Measurements from ENCODE around the gene ARV1.

ARV1 gene

GRCh38 chr1:230978491-230979388, at the start of gene ARV1, which contains the start of gene TTC13:
TSS of gene ARV1 (plus strand) at chr1:230979094. CDS start at chr1:230979106, 12 bp downstream.
TSS of gene TTC13 (minus strand) at chr1:230978861. CDS start at chr1:230978830, 31 bp downstream.
- peak; percentile 99 for DNase-seq

DNA sequence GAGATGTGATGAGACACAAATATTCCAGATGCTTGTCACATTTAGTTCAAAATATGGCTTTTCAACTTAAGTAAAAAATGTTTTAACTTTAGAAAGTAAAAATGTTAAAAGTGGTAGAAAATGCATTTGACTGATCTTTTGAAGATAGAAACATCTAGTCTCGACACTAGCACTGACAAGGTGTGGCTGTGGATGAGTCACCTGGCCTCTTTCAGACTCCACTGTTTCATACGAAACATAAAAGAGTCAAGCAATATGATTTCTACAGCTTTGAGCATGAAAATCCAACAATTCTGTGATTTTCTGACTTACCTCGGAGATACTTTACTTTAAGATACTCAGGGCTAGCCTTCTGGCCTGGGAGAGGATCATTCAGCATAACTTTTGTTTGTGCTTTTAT, 47.9 kb upstream of the ARV1 start:
- no peak for DNase-seq

DNA sequence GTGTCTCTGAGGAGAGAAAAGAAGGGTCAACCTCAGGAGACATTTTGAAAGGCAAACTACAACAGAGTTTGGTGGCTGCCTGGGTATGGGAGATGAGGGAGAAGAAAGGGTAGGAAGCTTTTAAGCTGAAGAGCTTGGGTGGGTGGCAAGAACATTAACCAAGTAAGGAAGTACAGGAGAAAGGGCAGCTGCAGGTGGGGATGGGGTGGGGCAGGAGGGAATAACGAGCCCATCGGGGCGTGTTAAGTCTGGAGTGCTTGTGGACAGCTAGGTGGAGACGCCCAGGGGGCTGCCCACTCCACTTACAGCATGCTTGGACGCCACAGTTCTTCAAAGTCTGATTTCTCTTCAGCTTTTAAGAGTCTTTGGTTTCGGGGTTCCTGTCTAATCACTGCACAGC, 43.0 kb upstream of the ARV1 start:
- no peak for DNase-seq

- no peak for DNase-seq
Measured at GRCh38 chr1:230936475-230936874, 42.4 kb upstream of the ARV1 start.

GRCh38 chr1:230937371-230937770, 41.5 kb upstream of the ARV1 start:
- no peak for DNase-seq

- DNase-seq, result no peak
Measured at GRCh38 chr1:230938924-230939368, 39.9 kb upstream of the ARV1 start.

DNA sequence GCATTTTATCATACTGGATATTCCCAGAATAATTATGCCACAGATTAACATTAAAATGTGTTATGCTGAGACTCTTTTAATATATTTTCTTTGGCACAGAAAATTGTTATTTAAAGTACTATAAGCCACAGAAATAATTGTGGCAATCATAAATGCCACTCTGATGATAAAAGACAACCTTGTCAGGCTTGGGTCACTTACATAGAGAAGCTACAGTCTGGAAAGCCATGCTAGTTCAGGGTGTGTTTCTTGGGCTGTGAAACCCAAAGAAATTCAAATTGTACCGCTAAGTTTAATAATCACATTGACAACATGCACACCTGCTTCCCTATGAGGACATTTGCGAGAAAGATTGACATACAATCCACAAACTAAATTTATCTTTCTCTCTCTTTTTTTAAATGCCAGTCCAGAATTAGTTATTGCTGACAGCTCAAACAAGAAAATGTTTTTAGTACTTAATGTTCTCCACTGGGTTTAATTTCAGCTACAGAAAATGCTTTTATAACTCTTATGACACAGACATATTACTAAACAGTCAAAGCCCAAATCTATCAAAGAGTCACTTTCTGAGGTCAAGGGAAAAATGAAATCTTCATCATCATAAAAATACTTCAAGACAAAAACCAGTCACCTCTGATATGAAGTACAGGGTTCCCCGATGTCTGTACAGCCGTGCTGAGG, 38.9 kb upstream of the ARV1 start:
- no peak for DNase-seq

DNA sequence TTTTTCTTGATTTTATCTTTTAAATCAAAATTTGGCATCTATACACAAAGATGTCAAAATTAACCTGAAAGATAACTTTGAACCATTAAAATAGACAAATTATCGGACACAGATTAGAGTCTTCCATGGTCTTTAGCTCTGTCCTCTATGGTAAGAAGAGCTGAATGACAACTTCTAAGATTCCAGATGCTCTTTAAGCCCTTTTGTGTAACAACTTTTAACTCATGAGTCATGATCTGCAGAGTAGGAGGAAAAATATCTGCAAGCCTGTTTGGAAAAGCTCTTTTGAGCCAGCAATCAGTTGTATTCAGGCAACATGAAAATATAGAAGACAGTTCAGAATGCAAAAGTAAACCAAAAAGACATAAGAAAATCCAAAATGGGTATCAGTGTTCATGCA, 38.0 kb upstream of the ARV1 start:
- no peak for DNase-seq

- DNase-seq, result no peak
Measured at GRCh38 chr1:230943048-230943593, 35.8 kb upstream of the ARV1 start.

DNA sequence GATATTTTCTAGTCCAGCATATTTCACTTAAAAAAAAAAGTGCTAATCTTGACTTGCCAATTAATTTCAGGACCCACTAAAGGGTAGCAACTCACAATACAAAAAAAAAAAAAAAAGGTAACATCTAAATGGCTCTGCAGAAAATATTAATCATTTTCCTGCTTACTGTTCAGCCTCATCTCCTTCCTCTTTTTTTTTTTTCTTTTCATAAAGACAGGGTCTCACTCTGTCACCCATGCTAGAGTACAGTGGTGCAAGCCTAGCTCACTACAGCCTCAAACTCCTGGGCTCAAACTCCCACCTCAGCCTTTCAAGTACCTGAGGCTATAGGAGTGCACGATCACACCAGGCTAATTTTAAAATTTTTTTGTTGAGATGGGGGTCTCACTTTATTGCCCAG, 30.6 kb upstream of the ARV1 start:
- no peak for DNase-seq

GRCh38 chr1:230948903-230949302, 30.0 kb upstream of the ARV1 start:
- DNase-seq, result no peak

- no peak for DNase-seq
Measured at GRCh38 chr1:230950404-230950803, 28.5 kb upstream of the ARV1 start.

DNA sequence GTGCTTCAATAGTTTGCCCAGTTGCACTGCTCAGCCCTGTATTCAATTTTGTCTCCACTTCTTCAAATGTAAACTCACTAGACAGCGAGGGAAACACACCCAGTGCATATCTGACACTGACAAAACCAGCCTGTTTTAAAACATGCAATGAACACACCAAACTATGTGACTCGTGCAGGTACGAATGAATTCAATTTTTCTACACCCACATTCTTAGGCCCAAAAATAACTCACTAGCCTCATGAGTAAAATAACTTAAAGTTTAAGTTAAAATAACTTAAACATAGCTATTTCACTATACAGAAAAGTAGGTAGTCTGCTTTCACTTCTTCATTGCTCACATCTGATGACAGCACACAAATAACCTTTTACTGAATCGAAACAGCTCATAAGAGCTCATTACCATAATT, 21.3 kb upstream of the ARV1 start:
- DNase-seq, result no peak

DNA sequence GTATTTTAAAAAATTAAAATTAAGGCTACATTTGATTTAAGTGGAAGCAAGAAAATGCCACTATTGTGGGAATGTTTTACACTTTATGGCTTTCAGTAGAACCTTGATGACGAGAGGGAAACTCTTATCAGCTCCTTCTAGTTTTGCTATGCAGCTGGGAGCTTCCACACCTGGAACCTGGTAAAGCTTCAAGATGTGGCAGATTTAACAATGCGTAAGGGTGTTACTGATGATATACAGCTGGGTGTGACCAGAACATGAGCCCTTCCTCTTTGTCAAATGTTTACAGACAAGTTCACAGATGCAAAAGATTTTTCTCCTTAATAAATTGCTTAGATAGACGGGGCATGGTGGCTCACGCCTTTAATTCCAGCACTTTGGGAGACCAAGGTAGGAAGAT, 20.5 kb upstream of the ARV1 start:
- DNase-seq, result no peak

- DNase-seq, result no peak
Measured at GRCh38 chr1:230964896-230965295, 14.0 kb upstream of the ARV1 start.

- no peak for DNase-seq
Measured at GRCh38 chr1:230965535-230965934, 13.4 kb upstream of the ARV1 start.

- DNase-seq, result no peak
Measured at GRCh38 chr1:230966358-230966873, 12.5 kb upstream of the ARV1 start.

GRCh38 chr1:230970432-230970831, 8.5 kb upstream of the ARV1 start:
- DNase-seq, result no peak

DNA sequence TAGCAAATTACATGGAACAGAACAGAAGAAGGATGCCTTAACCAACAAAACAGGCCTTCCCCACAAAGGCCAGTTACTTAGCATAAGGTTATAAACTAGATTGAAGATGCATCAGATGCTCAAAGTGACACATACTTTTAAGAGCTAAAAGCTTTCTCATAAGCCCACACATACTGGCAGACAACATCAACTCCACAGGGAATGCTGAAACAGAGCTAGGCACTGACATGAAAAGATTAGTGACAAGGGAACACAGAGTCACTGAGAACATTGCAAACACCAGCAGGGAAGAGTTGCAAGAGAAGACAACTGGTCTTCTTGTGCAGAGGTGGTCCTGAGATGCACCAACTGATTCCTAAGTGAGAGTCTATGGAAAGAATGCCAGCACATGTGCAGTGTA, 7.1 kb upstream of the ARV1 start:
- no peak for DNase-seq

GRCh38 chr1:230972855-230973271, 6.0 kb upstream of the ARV1 start:
- no peak for DNase-seq

DNA sequence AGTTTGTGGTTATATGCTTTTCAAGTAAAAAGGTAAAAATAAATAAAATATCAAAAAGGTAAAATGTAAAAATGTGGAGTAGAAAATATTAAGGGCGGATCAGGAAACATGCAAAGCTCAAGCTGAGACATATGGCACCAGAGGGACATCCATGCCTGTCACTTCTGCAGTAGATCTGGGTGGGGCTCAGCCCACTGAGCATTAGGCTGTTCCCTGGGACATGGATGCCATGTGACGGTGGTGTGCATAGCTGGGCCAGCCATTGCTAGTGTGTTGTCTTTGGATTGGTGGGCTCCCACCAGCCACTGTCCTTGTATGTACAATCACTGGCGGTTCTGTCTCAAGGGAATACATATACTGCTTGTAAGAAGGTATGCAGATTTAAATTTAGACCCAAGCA, 3.3 kb upstream of the ARV1 start:
- DNase-seq, result no peak

DNA sequence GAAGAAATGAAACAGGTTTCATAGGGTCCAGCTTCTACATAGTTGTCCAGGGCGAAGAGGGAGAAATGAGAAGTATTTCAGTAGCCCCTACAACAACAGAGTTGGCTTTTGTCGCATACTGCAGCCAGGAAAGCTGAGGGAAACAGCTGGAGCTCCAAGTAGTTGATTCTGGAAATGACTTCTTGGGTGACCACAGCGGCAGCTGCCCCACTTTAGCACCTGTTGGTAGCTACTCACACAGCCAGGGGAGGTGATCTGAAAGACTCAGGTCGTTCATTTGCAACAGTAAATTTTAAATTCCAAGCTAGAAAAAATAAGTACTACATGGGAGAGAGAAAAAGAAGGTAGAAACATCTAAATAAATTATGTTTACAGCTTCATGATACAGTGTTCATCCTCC, 2.5 kb upstream of the ARV1 start:
- DNase-seq, result no peak
